ENCODE data around the gene ZC2HC1B. TPM values are rescaled to one million over a fixed set of nuclear protein-coding genes. Genes with fewer than 3 reads are reported as not detected.
"Not testable (repeated sequence)": the region's sequence is repeated elsewhere in the genome, so short reads cannot be mapped to it uniquely, and the experiment has no call there.

The ZC2HC1B gene
- total RNA-seq, 5 donors from 2014 or later (not counting 1 experiment from before 2014, with no cell fraction given): not detected

GRCh38 chr6:143857651-143858050, 6.6 kb upstream of the ZC2HC1B start:
- Mint-ChIP-seq H3K27me3 (no peaks in the 10 kb centered on the region), H3K4me3 (no peak overlapping the region), H3K36me3 (peaks cover 88% of the 10 kb centered on the region), H3K4me1 (peaks cover 24 to 36% (median 26%) of the 10 kb centered on the region in 3 donors), H3K9me3 (peaks cover 2 to 7% (median 5%) of the 10 kb centered on the region in 3 donors), H3K27ac (no peak overlapping the region)
- peaks cover 4% of the 10 kb centered on the region for H3K9me3 ChIP-seq
- ChIA-PET CTCF (no interaction called here), POLR2A (interaction anchor here in 1 of 2 donors (0.5 kb wide), 1 partner anchor 74 kb away, joined by 3 read pairs; no protein-coding TSS in a partner anchor)
- no peak overlapping the region for H3K27ac ChIP-seq (ENCODE audit: low read length)
- DNase-seq (no peak), ATAC-seq (replicated peaks in 1 of 4) (no peak)
- no peaks in the 10 kb centered on the region for H3K27me3 ChIP-seq (replicated peaks in 1 of 2; ENCODE audit: control insufficient read depth in 2 of 2, extremely low read depth in 1 of 2, insufficient read depth in 2 of 2, low read length in 1 of 2)
- no peaks in the 10 kb centered on the region for H3K4me1 ChIP-seq (ENCODE audit: control insufficient read depth in 1 of 2, extremely low read depth in 1 of 2, insufficient read depth in 2 of 2, low read length in 2 of 2)
- peaks cover 3 to 63% of the 10 kb centered on the region in 2 donors for H3K36me3 ChIP-seq (ENCODE audit: control insufficient read depth in 2 of 2, extremely low read depth in 1 of 2, insufficient read depth in 1 of 2, low read length in 1 of 2)
- 71% methylated on average over 1 of the region's 5 CpGs for WGBS (ENCODE audit: insufficient coverage)
- H3K4me3 ChIP-seq (ENCODE audit: control insufficient read depth in 1 of 2, extremely low read depth in 1 of 2, low read length in 1 of 2): no peak overlapping the region

- DNase-seq: no peak
- H3K27me3 ChIP-seq (replicated peaks in 1 of 2; ENCODE audit: control insufficient read depth in 2 of 2, extremely low read depth in 1 of 2, insufficient read depth in 2 of 2, low read length in 1 of 2): no peaks in the 10 kb centered on the region
- Mint-ChIP-seq H3K27me3 (no peaks in the 10 kb centered on the region), H3K36me3 (peaks cover 82% of the 10 kb centered on the region), H3K4me1 (peaks cover 3 to 11% (median 4%) of the 10 kb centered on the region in 3 donors), H3K9me3 (peaks cover 2 to 7% (median 2%) of the 10 kb centered on the region in 3 donors), H3K4me3 (no peak overlapping the region), H3K27ac (no peak overlapping the region)
- ChIA-PET POLR2A (interaction anchor here in 1 of 2 donors (0.7 kb wide), 1 partner anchor 192 kb away, joined by 3 read pairs; no protein-coding TSS in a partner anchor), CTCF (interaction anchor here in 1 of 2 donors (0.7 kb wide), 1 partner anchor 39 kb away, joined by 4 read pairs; no protein-coding TSS in a partner anchor)
- no peak overlapping the region for H3K4me3 ChIP-seq (ENCODE audit: control insufficient read depth in 1 of 2, extremely low read depth in 1 of 2, low read length in 1 of 2)
- 100% methylated on average over 1 of the region's 3 CpGs for WGBS (ENCODE audit: insufficient coverage)
- ATAC-seq (replicated peaks in 1 of 4): no peak
- H3K9me3 ChIP-seq: peaks cover under 1% of the 10 kb centered on the region
- H3K4me1 ChIP-seq (ENCODE audit: control insufficient read depth in 1 of 2, extremely low read depth in 1 of 2, insufficient read depth in 2 of 2, low read length in 2 of 2): no peaks in the 10 kb centered on the region
- H3K27ac ChIP-seq (ENCODE audit: low read length): no peak overlapping the region
- H3K36me3 ChIP-seq (ENCODE audit: control insufficient read depth in 2 of 2, extremely low read depth in 1 of 2, insufficient read depth in 1 of 2, low read length in 1 of 2): peaks cover 3 to 83% of the 10 kb centered on the region in 2 donors
These were observed 4.2 kb upstream of the ZC2HC1B start for GRCh38 chr6:143859891-143860660.

GRCh38 chr6:143863771-143864170, 503 bp upstream of the ZC2HC1B start:
- no peaks in the 10 kb centered on the region for H3K4me1 ChIP-seq (ENCODE audit: control insufficient read depth in 1 of 2, extremely low read depth in 1 of 2, insufficient read depth in 2 of 2, low read length in 2 of 2)
- no peaks in the 10 kb centered on the region for H3K9me3 ChIP-seq
- peaks cover 3 to 55% of the 10 kb centered on the region in 2 donors for H3K36me3 ChIP-seq (ENCODE audit: control insufficient read depth in 2 of 2, extremely low read depth in 1 of 2, insufficient read depth in 1 of 2, low read length in 1 of 2)
- no peak overlapping the region for H3K27ac ChIP-seq (ENCODE audit: low read length)
- no peaks in the 10 kb centered on the region for H3K27me3 ChIP-seq (replicated peaks in 1 of 2; ENCODE audit: control insufficient read depth in 2 of 2, extremely low read depth in 1 of 2, insufficient read depth in 2 of 2, low read length in 1 of 2)
- no peaks in the 10 kb centered on the region for H3K27me3 Mint-ChIP-seq
- no peak overlapping the region for H3K4me3 ChIP-seq (ENCODE audit: control insufficient read depth in 1 of 2, extremely low read depth in 1 of 2, low read length in 1 of 2)
- H3K36me3 Mint-ChIP-seq: peaks cover 55% of the 10 kb centered on the region
- peaks cover 0 to 4% (median 3%) of the 10 kb centered on the region in 3 donors for H3K9me3 Mint-ChIP-seq
- WGBS (ENCODE audit: insufficient coverage): 100% methylated on average over 1 of the region's 2 CpGs
- ChIA-PET CTCF (no interaction called here), POLR2A (interaction anchor here (0.6 to 1.1 kb wide), 2 partner anchors 16 to 21 kb away, joined by 3 read pairs; partner anchors contain the start of gene LTV1 (in 1 of the 2))
- H3K27ac Mint-ChIP-seq: no peak overlapping the region
- no peak overlapping the region for H3K4me3 Mint-ChIP-seq
- no peaks in the 10 kb centered on the region for H3K4me1 Mint-ChIP-seq
- ATAC-seq (replicated peaks in 1 of 4): no peak
- no peak for DNase-seq

- peaks cover 0 to under 1% of the 10 kb centered on the region in 2 experiments for H3K4me1 ChIP-seq (ENCODE audit: control insufficient read depth in 1 of 2, extremely low read depth in 1 of 2, insufficient read depth in 2 of 2, low read length in 2 of 2)
- no peak overlapping the region for H3K4me3 Mint-ChIP-seq
- ChIA-PET CTCF (no interaction called here), POLR2A (interaction anchor here in 1 of 2 donors (0.6 kb wide), 1 partner anchor 1809 kb away, joined by 4 read pairs; no protein-coding TSS in a partner anchor)
- no peaks in the 10 kb centered on the region for H3K27me3 Mint-ChIP-seq
- H3K4me3 ChIP-seq (ENCODE audit: control insufficient read depth in 1 of 2, extremely low read depth in 1 of 2, low read length in 1 of 2): no peak overlapping the region
- peaks cover 2 to 27% of the 10 kb centered on the region in 2 donors for H3K36me3 ChIP-seq (ENCODE audit: control insufficient read depth in 2 of 2, extremely low read depth in 1 of 2, insufficient read depth in 1 of 2, low read length in 1 of 2)
- no peak overlapping the region for H3K27ac Mint-ChIP-seq
- no peaks in the 10 kb centered on the region for H3K27me3 ChIP-seq (replicated peaks in 1 of 2; ENCODE audit: control insufficient read depth in 2 of 2, extremely low read depth in 1 of 2, insufficient read depth in 2 of 2, low read length in 1 of 2)
- peaks cover 0 to 3% (median 0%) of the 10 kb centered on the region in 3 donors for H3K4me1 Mint-ChIP-seq
- no peak overlapping the region for H3K27ac ChIP-seq (ENCODE audit: low read length)
- no peak for DNase-seq
- H3K9me3 ChIP-seq: no peaks in the 10 kb centered on the region
- peaks cover 3 to 4% (median 4%) of the 10 kb centered on the region in 3 donors for H3K9me3 Mint-ChIP-seq
- H3K36me3 Mint-ChIP-seq: peaks cover 31% of the 10 kb centered on the region
- no peak for ATAC-seq (replicated peaks in 1 of 4)
These were observed 3.0 kb downstream of the ZC2HC1B start for GRCh38 chr6:143867236-143867635.

- H3K4me3 Mint-ChIP-seq; CTCF ChIA-PET; H3K27ac Mint-ChIP-seq; H3K27me3 Mint-ChIP-seq; H3K4me1 ChIP-seq (ENCODE audit: control insufficient read depth in 1 of 2, extremely low read depth in 1 of 2, insufficient read depth in 2 of 2, low read length in 2 of 2); DNase-seq; ATAC-seq (replicated peaks in 1 of 4); H3K9me3 ChIP-seq; H3K27me3 ChIP-seq (replicated peaks in 1 of 2; ENCODE audit: control insufficient read depth in 2 of 2, extremely low read depth in 1 of 2, insufficient read depth in 2 of 2, low read length in 1 of 2); POLR2A ChIA-PET; H3K9me3 Mint-ChIP-seq; H3K27ac ChIP-seq (ENCODE audit: low read length); H3K4me3 ChIP-seq (ENCODE audit: control insufficient read depth in 1 of 2, extremely low read depth in 1 of 2, low read length in 1 of 2): not testable (repeated sequence)
- Mint-ChIP-seq H3K4me1 (peaks cover 0 to 13% (median 0%) of the 10 kb centered on the region in 3 donors), H3K36me3 (peaks cover 21% of the 10 kb centered on the region)
- WGBS (ENCODE audit: insufficient coverage): no CpG with 5 or more reads among the region's 3 CpGs
- peaks cover 0 to 16% of the 10 kb centered on the region in 2 donors for H3K36me3 ChIP-seq (ENCODE audit: control insufficient read depth in 2 of 2, extremely low read depth in 1 of 2, insufficient read depth in 1 of 2, low read length in 1 of 2)
These were observed 4.5 kb downstream of the ZC2HC1B start for GRCh38 chr6:143868808-143869207.

GRCh38 chr6:143871202-143871730, 7.0 kb downstream of the ZC2HC1B start:
- H3K4me3 ChIP-seq (ENCODE audit: control insufficient read depth in 1 of 2, extremely low read depth in 1 of 2, low read length in 1 of 2); ATAC-seq (replicated peaks in 1 of 4); DNase-seq; H3K27ac Mint-ChIP-seq; H3K4me1 ChIP-seq (ENCODE audit: control insufficient read depth in 1 of 2, extremely low read depth in 1 of 2, insufficient read depth in 2 of 2, low read length in 2 of 2); H3K9me3 ChIP-seq; H3K27me3 Mint-ChIP-seq; H3K36me3 ChIP-seq (ENCODE audit: control insufficient read depth in 2 of 2, extremely low read depth in 1 of 2, insufficient read depth in 1 of 2, low read length in 1 of 2); CTCF ChIA-PET; H3K36me3 Mint-ChIP-seq; H3K27ac ChIP-seq (ENCODE audit: low read length); H3K4me3 Mint-ChIP-seq; H3K27me3 ChIP-seq (replicated peaks in 1 of 2; ENCODE audit: control insufficient read depth in 2 of 2, extremely low read depth in 1 of 2, insufficient read depth in 2 of 2, low read length in 1 of 2); POLR2A ChIA-PET: not testable (repeated sequence)
- WGBS (ENCODE audit: insufficient coverage): 80% methylated on average over 1 of the region's 1 CpG
- Mint-ChIP-seq H3K9me3 (peaks cover 10 to 15% (median 14%) of the 10 kb centered on the region in 3 donors), H3K4me1 (peaks cover 0 to 13% (median 0%) of the 10 kb centered on the region in 3 donors)

Data from T-cell (primary cell).